Measurements from ENCODE around the gene GSS.

DNA sequence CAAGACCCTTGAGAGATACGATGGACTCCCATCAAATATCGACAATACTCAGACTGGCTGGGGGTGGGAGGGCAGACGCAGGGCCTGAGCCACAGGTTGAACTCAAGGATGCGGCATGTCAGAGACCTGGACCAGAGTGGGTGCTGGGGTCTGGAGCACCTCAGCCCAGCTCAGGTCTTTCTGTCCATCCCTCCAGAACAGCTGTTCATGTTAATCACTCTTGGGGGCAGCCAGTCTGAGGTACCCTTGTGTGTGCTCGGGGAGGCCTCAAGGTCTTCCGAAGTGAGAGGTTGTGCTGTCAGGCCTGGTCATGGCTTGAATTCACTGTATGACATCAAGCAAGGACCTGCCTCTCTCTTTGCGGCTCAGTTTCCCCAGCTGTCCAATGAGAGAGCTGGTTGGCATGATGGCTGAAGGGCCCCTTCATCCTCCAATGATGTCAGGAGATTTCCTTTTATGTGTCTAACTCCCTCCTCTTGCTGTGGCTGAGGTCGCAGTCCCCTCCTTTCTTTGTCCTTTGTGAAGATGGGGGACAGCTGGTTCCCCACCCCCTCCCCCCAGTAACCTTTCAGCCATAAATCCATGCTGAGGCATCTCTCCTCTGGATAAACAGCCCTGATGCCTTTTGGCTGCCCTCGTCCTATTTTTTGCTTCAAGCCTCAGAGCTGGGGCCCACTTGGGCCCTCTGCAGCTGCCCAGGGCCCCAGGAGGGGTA lies 15.4 kb upstream of the GSS start:
- TF ChIP-seq CTCF (IDR thresholded peaks at IDR 0.05; ENCODE audit: low read length) = no peak
- TF ChIP-seq EZH2 (IDR thresholded peaks at IDR 0.05; ENCODE audit: borderline replicate concordance, low read length) = no peak

Measured in OCI-LY1 (cell line).